Measurements from ENCODE around the gene LARGE2. TPM values are rescaled to one million over a fixed set of nuclear protein-coding genes. Genes with fewer than 3 reads are reported as not detected.

Gene LARGE2
- total and polyA plus RNA-seq, 2 experiments from 2014 or later = 4.5 to 4.9 TPM

DNA sequence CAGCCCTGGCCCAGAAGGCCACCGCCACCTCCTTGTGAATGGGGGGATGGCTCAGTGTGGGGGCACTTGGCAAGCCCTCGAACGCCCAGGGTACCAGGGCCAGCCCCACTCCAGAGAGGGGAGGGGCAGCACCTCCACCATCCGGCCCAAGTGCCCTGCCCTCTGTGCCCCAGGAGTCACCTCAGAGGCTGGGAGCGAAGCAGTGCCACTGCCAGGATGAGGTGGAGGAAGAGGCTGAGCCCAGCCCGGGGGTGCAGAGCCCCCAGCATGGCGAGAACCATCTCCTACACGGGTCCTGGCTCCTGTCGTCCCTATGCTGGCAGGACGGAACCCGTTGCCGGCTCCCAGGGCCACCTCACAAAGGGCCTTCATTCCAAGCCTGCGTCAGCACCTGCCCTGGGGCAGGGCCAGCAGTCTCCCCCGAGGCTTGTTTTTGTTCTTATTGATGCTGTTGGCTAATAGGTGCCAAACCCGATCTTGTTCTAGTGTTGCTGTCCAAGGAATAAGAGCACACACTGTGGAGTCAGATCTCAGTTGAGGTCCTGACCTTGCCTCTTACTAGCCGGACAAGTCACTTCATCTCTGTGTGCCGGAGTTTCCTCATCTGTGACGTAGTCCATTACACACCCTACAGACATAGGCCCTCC, 15.4 kb upstream of the LARGE2 start, which contains the start of gene FREY1:
FREY1 (minus strand) TSS at position 307 of the 647 bp plus-strand sequence; CDS start at position 281, 26 bp downstream.
- DNase-seq (ENCODE audit: low read depth in 1 of 2, low spot score in 1 of 2) = no peak
- Histone ChIP-seq H3K4me1 (ENCODE audit: low read depth) (no peaks in the 10 kb centered on the region), H3K36me3 (peaks cover 2% of the 10 kb centered on the region), H3K27ac (no peak within 1 kb of the TSS), H3K27me3 (no peaks in the 10 kb centered on the region), H3K9me3 (ENCODE audit: low read depth) (no peaks in the 10 kb centered on the region), H3K4me3 (no peak within 1 kb of the TSS)
- TF ChIP-seq, protein P1, sequence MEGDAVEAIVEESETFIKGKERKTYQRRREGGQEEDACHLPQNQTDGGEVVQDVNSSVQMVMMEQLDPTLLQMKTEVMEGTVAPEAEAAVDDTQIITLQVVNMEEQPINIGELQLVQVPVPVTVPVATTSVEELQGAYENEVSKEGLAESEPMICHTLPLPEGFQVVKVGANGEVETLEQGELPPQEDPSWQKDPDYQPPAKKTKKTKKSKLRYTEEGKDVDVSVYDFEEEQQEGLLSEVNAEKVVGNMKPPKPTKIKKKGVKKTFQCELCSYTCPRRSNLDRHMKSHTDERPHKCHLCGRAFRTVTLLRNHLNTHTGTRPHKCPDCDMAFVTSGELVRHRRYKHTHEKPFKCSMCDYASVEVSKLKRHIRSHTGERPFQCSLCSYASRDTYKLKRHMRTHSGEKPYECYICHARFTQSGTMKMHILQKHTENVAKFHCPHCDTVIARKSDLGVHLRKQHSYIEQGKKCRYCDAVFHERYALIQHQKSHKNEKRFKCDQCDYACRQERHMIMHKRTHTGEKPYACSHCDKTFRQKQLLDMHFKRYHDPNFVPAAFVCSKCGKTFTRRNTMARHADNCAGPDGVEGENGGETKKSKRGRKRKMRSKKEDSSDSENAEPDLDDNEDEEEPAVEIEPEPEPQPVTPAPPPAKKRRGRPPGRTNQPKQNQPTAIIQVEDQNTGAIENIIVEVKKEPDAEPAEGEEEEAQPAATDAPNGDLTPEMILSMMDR (IDR thresholded peaks at IDR 0.05; ENCODE audit: low read depth, low read length) = no peak

GRCh38 chr11:45907911-45908370, 14.5 kb upstream of the LARGE2 start:
- H3K27me3 ChIP-seq = no peaks in the 10 kb centered on the region
- H3K9me3 ChIP-seq (ENCODE audit: low read depth) = no peaks in the 10 kb centered on the region
- TF ChIP-seq, protein P1 (IDR thresholded peaks at IDR 0.05; ENCODE audit: low read depth, low read length) = no peak
- peaks cover 2% of the 10 kb centered on the region for H3K36me3 ChIP-seq
- no peak for DNase-seq (ENCODE audit: low read depth in 1 of 2, low spot score in 1 of 2)
- no peak overlapping the region for H3K27ac ChIP-seq
- no peaks in the 10 kb centered on the region for H3K4me1 ChIP-seq (ENCODE audit: low read depth)
- H3K4me3 ChIP-seq = no peak overlapping the region

DNA sequence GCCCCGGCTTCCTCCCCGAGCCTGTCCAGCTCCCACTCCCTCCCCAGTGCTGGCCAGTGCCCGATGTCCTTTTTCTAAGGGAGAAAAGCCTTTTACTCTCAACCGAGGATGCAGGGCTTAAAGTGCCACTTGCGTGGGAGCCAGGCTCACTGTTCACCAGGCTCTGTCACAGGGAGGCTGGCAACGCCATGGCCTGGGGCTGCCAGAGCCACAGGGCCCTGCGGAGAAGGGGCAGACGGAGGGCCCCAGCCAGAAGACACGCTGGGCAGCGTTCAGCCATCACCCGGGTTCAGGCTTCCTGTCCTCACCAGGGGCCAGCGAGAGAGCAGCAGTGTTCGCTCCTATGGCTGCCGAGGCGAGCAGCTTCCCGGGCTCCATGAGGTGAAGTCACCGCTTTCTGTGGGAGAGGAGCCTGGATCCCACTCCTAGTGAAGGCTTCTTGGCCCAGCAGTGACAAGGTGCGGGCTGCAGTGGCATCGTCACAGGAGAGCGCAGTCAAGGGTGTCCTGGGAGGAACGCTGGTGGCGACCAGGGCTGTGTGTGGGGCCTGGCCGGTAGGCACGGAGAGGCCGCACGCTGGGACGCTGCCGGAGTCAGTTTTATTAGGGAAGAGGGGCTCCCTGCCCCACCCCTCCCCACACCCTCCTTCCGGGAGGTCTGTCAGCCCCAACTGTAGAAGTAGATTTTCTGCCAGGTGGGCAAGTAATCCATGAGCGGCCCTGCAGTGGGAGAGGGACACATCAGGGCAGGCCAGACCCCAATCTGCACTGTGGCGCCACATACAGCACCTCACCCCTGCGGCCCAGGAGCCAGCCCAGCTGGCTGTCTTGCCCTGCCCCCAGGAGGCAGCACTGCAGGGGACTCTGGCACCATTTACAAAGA, 12.6 kb upstream of the LARGE2 start:
- Histone ChIP-seq H3K4me1 (ENCODE audit: low read depth) (no peaks in the 10 kb centered on the region), H3K4me3 (no peak overlapping the region), H3K9me3 (ENCODE audit: low read depth) (no peaks in the 10 kb centered on the region), H3K27me3 (no peaks in the 10 kb centered on the region), H3K27ac (no peak overlapping the region), H3K36me3 (peaks cover 16% of the 10 kb centered on the region)
- TF ChIP-seq, protein P1 (IDR thresholded peaks at IDR 0.05; ENCODE audit: low read depth, low read length) = no peak
- DNase-seq (ENCODE audit: low read depth in 1 of 2, low spot score in 1 of 2) = no peak

GRCh38 chr11:45910623-45911022, 11.8 kb upstream of the LARGE2 start:
- no peak overlapping the region for H3K27ac ChIP-seq
- H3K4me3 ChIP-seq = no peak overlapping the region
- no peaks in the 10 kb centered on the region for H3K9me3 ChIP-seq (ENCODE audit: low read depth)
- no peaks in the 10 kb centered on the region for H3K4me1 ChIP-seq (ENCODE audit: low read depth)
- no peak for DNase-seq (ENCODE audit: low read depth in 1 of 2, low spot score in 1 of 2)
- H3K36me3 ChIP-seq = peaks cover 16% of the 10 kb centered on the region
- TF ChIP-seq, protein P1 (IDR thresholded peaks at IDR 0.05; ENCODE audit: low read depth, low read length) = no peak
- no peaks in the 10 kb centered on the region for H3K27me3 ChIP-seq

DNA sequence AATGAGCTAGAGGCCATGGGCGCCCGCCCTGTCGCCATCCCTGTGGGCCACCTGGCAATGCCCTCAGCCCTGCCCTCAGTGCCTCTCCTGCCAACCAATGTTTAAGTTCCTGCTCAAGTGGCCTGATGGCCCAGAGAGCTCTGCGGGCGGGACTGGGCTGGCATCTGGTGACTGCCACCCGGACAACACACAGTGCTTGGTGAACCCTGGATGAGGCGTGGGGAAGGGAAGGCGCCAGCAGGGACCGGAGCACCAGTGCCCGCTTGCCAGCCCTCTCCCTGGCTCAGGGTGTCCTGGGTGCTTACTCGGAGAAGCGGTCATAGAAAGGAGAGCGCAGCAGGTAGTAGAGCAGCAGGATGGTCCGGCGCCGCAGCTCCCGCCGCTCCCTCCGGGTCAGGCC, 8.9 kb upstream of the LARGE2 start:
- no peaks in the 10 kb centered on the region for H3K27me3 ChIP-seq
- no peaks in the 10 kb centered on the region for H3K9me3 ChIP-seq (ENCODE audit: low read depth)
- H3K27ac ChIP-seq = no peak overlapping the region
- no peak for DNase-seq (ENCODE audit: low read depth in 1 of 2, low spot score in 1 of 2)
- TF ChIP-seq, protein P1 (IDR thresholded peaks at IDR 0.05; ENCODE audit: low read depth, low read length) = no peak
- H3K4me3 ChIP-seq = no peak overlapping the region
- no peaks in the 10 kb centered on the region for H3K4me1 ChIP-seq (ENCODE audit: low read depth)
- peaks cover 16% of the 10 kb centered on the region for H3K36me3 ChIP-seq
